Stimulated activated CD4-positive, alpha-beta T cell treated with anti-CD3 and anti-CD28 coated beads, Interleukin-4, amount 100 ng/mL, for 4 hours (primary cell): ENCODE results near the gene SMYD4.
"Not testable (repeated sequence)": the region's sequence is repeated elsewhere in the genome, so short reads cannot be mapped to it uniquely, and the experiment has no call there.

Experiments used
- DNase-seq, 2 experiments: peaks; one replicate each; pipeline ENCODE4 v3.0.0-alpha.2; 2020

The SMYD4 gene

DNA sequence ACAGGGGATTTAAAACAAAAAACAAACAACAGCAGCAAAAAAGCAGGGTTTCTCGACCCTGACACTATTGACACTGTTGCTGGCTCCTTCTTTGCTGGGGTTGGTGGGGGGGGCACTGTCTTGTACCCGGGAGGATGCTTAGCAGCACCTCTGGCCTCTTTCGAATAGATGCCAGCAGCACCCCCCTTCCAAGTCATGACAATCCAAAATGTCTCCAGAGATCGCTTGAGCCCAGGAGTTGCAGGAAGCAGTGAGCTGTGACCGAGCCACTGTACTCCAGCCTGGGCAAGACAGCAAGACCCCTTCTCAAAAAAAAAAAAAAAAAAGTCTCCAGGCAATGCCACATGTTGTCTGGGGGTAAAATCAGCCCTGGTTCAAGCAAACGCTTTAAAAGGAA, 47.5 kb downstream of the SMYD4 start:
- no peak for DNase-seq

DNA sequence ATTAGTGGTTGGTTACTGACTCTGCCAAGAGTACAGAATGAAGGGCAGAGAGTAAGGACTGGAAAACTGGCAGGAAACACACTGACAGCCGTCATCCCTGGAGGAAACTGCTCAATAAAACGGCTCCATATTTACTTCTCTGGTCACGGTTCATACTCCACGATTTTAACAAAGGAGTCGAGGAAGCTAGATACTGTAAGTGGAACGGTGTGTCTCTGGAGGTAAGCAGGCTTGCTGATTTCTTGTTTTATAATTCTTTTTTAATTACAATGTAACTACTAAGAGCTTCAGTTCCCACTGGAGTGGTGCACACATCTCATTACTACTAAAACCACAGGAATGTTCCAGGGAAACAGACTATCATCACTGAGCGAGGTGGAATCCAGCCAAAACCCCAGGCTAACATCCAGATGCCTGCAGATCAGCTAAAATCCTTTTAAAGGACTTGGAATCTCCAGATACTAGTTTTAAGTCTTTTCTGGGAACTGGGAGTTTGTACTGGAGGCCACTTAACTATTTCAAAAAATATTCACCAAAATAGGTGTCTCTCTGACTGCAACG, 50.1 kb downstream of the SMYD4 start:
- DNase-seq: no peak

- no peak for DNase-seq
Observed at GRCh38 chr17:1776857-1777256, 52.8 kb downstream of the SMYD4 start.

DNA sequence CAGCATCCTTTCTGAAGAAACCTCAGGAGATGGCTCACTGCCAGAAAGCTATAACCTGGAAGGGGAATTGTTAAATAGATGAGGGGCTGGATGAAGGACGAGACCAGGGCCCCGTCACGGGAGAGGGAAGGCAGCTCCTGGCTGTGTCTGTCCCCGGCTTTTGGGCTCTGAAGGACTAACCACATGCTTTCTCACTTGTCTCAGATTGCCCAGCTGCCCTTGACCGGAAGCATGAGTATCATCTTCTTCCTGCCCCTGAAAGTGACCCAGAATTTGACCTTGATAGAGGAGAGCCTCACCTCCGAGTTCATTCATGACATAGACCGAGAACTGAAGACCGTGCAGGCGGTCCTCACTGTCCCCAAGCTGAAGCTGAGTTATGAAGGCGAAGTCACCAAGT, 53.4 kb downstream of the SMYD4 start:
- DNase-seq: no peak

- no peak for DNase-seq
Observed at GRCh38 chr17:1774390-1775176, 55.1 kb downstream of the SMYD4 start.

- no peak for DNase-seq
Observed at GRCh38 chr17:1773696-1774181, 56.0 kb downstream of the SMYD4 start.

GRCh38 chr17:1773000-1773695, 56.6 kb downstream of the SMYD4 start:
- not testable (repeated sequence) for DNase-seq

GRCh38 chr17:1769822-1770477, 59.8 kb downstream of the SMYD4 start:
- no peak for DNase-seq

DNA sequence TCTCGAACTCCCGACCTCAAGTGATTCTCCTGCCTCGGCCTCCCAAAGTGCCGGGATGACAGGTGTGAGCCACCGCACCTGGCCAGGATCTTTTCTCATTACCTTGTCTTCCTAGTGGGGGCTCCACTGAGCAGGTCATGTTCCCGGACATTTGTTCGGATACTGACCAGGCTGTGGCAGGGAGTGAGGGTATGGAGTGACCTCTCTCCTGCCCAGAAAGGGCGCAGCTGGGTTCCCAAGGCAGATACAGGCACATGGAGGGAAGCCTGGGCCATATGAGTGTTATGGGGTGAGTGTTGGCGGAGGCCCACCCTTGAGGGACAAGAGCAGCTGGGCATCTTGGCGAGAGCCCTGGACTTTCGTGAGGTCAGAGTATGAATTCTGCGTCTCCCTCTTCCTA, 62.3 kb downstream of the SMYD4 start:
- DNase-seq: no peak

DNA sequence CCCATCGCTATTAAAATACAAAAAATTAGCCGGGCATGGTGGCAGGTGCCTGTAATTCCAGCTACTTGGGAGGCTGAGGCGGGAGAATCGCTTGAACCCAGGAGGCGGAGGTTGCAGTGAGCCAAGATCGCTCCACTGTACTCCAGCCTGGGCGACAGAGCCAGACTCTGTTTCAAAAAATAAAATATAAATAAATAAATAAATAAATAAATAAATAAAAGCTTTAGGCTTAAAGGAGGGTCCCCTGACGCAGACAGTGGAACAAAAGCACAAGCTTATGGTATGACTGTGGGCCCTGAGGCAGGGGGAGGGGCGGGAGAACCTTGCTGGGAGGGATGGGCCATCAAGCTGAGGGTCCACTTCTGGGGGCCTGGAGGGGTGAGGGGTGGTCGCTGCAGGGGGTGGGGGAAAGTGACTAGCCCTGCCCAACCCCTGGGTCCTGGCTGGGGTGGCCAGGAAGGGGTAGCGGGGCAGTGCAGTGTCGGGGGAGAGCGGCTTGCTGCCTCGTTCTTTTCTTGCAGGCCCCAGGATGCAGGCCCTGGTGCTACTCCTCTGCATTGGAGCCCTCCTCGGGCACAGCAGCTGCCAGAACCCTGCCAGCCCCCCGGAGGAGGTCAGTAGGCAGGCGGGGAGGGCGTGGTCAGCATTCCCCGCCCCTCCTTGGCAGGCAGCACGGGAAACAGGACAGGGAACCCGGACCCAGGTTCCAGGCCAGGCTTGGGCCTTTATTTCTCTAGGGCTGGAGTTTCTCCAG, 63.1 kb downstream of the SMYD4 start:
- DNase-seq: no peak

DNA sequence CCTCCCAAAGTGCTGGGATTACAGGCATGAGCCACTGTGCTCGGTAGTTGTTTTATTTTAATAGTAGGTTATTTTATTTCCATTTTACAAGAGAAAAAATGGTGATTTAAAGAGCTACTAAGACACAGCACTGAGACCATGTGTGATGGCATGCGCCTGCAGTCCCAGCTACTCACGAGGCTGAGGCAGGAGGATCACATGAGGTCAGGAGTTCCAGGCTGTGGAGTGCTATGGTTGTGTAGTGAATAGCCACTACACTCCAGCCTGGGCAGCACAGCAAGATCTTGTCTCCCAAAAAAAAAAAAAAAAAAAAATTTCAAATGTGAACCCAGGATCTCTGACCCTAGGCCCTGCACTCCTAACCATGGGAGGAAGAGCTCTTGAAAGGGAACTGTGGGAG, 64.1 kb downstream of the SMYD4 start:
- DNase-seq: no peak

GRCh38 chr17:1764705-1765104, 65.0 kb downstream of the SMYD4 start:
- not testable (repeated sequence) for DNase-seq

DNA sequence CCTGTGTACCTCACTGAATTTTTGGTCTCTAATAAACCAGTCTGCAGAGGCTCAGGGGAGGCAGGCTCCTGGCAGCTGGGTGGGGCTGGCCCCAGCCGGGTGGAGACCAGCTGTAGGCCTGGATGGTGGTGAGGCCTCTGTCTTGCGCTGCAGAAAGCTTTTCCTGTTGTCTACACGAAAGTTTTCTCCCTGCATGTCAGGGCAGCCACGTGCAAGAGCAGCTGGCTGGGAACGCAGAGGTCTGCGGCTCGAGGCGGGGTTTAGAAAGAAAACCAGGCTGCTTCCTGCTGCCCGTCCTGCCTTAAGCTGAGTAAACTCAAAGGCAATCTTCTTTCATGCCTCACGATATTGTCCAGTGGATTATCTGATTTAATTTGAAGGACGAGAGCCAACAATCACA, 65.4 kb downstream of the SMYD4 start:
- DNase-seq: peak; percentile 30 to 42

DNA sequence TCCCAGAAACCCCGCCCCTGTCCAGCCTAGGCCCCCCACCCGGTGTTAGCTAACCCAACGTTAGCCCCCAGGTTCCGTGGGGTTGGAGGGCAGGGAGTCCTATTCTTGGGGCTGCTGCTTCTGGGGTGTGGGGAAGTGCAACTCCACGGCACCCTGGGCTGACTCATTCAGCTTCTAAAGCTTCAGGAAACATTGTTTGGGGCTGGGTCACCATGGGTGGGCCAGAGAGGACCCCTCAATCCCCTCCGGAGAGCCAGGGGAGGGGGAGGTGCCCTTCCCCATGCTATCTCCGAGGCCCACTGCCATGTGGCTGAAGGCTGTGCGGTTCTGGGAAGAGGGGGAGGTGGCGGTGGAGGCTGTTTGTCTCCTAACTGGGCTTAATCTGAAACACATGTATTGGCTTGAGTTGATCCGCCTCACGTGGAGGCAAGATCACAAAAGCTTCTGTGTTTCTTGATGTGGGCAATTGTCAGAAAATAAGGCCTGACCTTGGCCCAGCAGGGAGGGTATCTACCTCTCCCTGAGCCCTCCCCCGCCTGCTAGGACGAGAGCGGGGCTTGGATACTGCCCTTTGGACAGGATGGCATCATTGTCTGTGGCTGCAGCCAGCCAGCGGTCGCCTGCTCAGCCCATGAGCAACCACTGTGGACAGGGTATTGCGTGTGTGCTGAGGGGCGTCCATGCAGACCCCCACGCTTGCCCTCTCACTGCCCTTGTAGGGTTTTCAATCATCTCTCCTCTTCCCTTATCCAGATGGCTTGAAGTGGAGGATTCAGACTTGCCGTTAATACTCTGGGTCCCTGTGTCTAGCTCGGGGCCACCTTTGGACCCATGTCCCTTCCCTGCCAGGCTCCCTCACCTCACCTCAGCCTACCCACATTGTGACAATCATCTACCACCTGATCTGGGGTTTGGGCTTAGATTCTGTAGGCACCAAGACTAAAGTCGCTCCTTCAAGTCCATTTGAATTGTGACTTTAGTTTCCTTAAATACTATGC, 66.5 kb downstream of the SMYD4 start:
- no peak for DNase-seq

GRCh38 chr17:1762233-1762900, 67.3 kb downstream of the SMYD4 start:
- DNase-seq: no peak

- no peak for DNase-seq
Observed at GRCh38 chr17:1759529-1759928, 70.2 kb downstream of the SMYD4 start.

GRCh38 chr17:1758807-1759206, 70.9 kb downstream of the SMYD4 start:
- no peak for DNase-seq

DNA sequence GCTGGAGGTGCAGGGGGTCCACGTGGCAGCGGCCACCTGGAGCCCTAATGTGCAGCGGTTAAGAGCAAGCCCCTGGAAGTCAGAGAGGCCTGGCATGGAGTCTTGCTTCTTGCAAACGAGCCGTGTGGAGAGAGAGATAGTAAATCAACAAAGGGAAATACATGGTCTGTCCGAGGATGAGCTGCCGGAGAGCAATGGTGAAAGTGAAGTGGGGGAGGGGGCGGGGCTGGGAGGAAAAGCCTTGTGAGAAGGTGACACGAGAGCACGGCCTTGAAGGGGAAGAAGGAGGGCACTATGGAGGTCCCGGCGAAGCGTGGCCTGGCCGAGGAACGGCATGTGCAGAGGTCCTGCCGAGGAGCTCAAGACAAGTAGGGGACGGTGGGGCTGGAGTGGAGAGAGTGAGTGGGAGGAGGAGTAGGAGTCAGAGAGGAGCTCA, 73.9 kb downstream of the SMYD4 start:
- no peak for DNase-seq

- no peak for DNase-seq
Observed at GRCh38 chr17:1755252-1755826, 74.4 kb downstream of the SMYD4 start.

- DNase-seq: no peak
Observed at GRCh38 chr17:1754430-1755112, 75.1 kb downstream of the SMYD4 start.
